ENCODE results near the gene FAM47E. TPM values are rescaled to one million over a fixed set of nuclear protein-coding genes. Genes with fewer than 3 reads are reported as not detected.
"Not testable (repeated sequence)": the region's sequence is repeated elsewhere in the genome, so short reads cannot be mapped to it uniquely, and the experiment has no call there.

FAM47E gene
- total RNA-seq, 2 experiments from 2014 or later = not detected

GRCh38 chr4:76271248-76271647 lies 19.7 kb downstream of the FAM47E start:
- Mint-ChIP-seq H3K4me3 (no peak overlapping the region), H3K9me3 (no peaks in the 10 kb centered on the region), H3K27me3 (no peaks in the 10 kb centered on the region), H3K4me1 (no peaks in the 10 kb centered on the region), H3K27ac (no peak overlapping the region), H3K36me3 (no peaks in the 10 kb centered on the region)
- DNase-seq = no peak

GRCh38 chr4:76272073-76272472 lies 20.6 kb downstream of the FAM47E start:
- DNase-seq = no peak
- H3K4me1 Mint-ChIP-seq = no peaks in the 10 kb centered on the region
- H3K36me3 Mint-ChIP-seq = no peaks in the 10 kb centered on the region
- peaks cover 2% of the 10 kb centered on the region for H3K27me3 Mint-ChIP-seq
- H3K9me3 Mint-ChIP-seq = no peaks in the 10 kb centered on the region
- no peak overlapping the region for H3K27ac Mint-ChIP-seq
- H3K4me3 Mint-ChIP-seq = no peak overlapping the region

GRCh38 chr4:76272582-76272981 lies 21.1 kb downstream of the FAM47E start:
- H3K27me3 Mint-ChIP-seq = peaks cover 4% of the 10 kb centered on the region
- H3K4me1 Mint-ChIP-seq = no peaks in the 10 kb centered on the region
- no peaks in the 10 kb centered on the region for H3K36me3 Mint-ChIP-seq
- no peak overlapping the region for H3K4me3 Mint-ChIP-seq
- DNase-seq = no peak
- H3K9me3 Mint-ChIP-seq = no peaks in the 10 kb centered on the region
- no peak overlapping the region for H3K27ac Mint-ChIP-seq

- no peak for DNase-seq
- no peaks in the 10 kb centered on the region for H3K9me3 Mint-ChIP-seq
- no peaks in the 10 kb centered on the region for H3K4me1 Mint-ChIP-seq
- H3K36me3 Mint-ChIP-seq = no peaks in the 10 kb centered on the region
- H3K4me3 Mint-ChIP-seq = no peak overlapping the region
- no peak overlapping the region for H3K27ac Mint-ChIP-seq
- peaks cover 4% of the 10 kb centered on the region for H3K27me3 Mint-ChIP-seq
Measured at GRCh38 chr4:76272999-76273398, 21.5 kb downstream of the FAM47E start.

GRCh38 chr4:76275486-76276124 lies 24.1 kb downstream of the FAM47E start:
- H3K27me3 Mint-ChIP-seq = peaks cover 4% of the 10 kb centered on the region
- DNase-seq = no peak
- H3K4me1 Mint-ChIP-seq = no peaks in the 10 kb centered on the region

GRCh38 chr4:76276813-76277212 lies 25.3 kb downstream of the FAM47E start:
- H3K4me3 Mint-ChIP-seq = no peak overlapping the region
- DNase-seq = no peak
- no peaks in the 10 kb centered on the region for H3K4me1 Mint-ChIP-seq
- no peaks in the 10 kb centered on the region for H3K36me3 Mint-ChIP-seq
- H3K27ac Mint-ChIP-seq = no peak overlapping the region
- no peaks in the 10 kb centered on the region for H3K9me3 Mint-ChIP-seq
- H3K27me3 Mint-ChIP-seq = peaks cover 4% of the 10 kb centered on the region

More at GRCh38 chr4:76275486-76276124, 24.1 kb downstream of the FAM47E start:
- Mint-ChIP-seq H3K4me3 (no peak overlapping the region), H3K27ac (no peak overlapping the region), H3K9me3 (no peaks in the 10 kb centered on the region), H3K36me3 (no peaks in the 10 kb centered on the region)

GRCh38 chr4:76277667-76278066 lies 26.1 kb downstream of the FAM47E start:
- Mint-ChIP-seq H3K27ac (no peak overlapping the region), H3K27me3 (peaks cover 4% of the 10 kb centered on the region), H3K9me3 (no peaks in the 10 kb centered on the region), H3K36me3 (no peaks in the 10 kb centered on the region), H3K4me1 (no peaks in the 10 kb centered on the region), H3K4me3 (no peak overlapping the region)
- no peak for DNase-seq

GRCh38 chr4:76278583-76278982 lies 27.1 kb downstream of the FAM47E start:
- H3K36me3 Mint-ChIP-seq = no peaks in the 10 kb centered on the region
- no peaks in the 10 kb centered on the region for H3K9me3 Mint-ChIP-seq
- H3K27me3 Mint-ChIP-seq = peaks cover 4% of the 10 kb centered on the region
- no peak for DNase-seq
- H3K4me1 Mint-ChIP-seq = no peaks in the 10 kb centered on the region
- H3K4me3 Mint-ChIP-seq = no peak overlapping the region
- H3K27ac Mint-ChIP-seq = no peak overlapping the region

GRCh38 chr4:76279462-76279861 lies 27.9 kb downstream of the FAM47E start:
- H3K27me3 Mint-ChIP-seq = peaks cover 4% of the 10 kb centered on the region
- H3K9me3 Mint-ChIP-seq = no peaks in the 10 kb centered on the region
- H3K4me3 Mint-ChIP-seq = no peak overlapping the region
- H3K27ac Mint-ChIP-seq = no peak overlapping the region
- no peaks in the 10 kb centered on the region for H3K36me3 Mint-ChIP-seq
- H3K4me1 Mint-ChIP-seq = no peaks in the 10 kb centered on the region
- no peak for DNase-seq

GRCh38 chr4:76280488-76281441 lies 29.2 kb downstream of the FAM47E start:
- Mint-ChIP-seq H3K4me3 (no peak overlapping the region), H3K27ac (no peak overlapping the region), H3K36me3 (no peaks in the 10 kb centered on the region), H3K27me3 (peaks cover 4% of the 10 kb centered on the region), H3K9me3 (no peaks in the 10 kb centered on the region), H3K4me1 (no peaks in the 10 kb centered on the region)
- no peak for DNase-seq

GRCh38 chr4:76281594-76281993 lies 30.1 kb downstream of the FAM47E start:
- not testable (repeated sequence) for DNase-seq, H3K27ac Mint-ChIP-seq, H3K36me3 Mint-ChIP-seq, H3K27me3 Mint-ChIP-seq, H3K4me3 Mint-ChIP-seq, H3K4me1 Mint-ChIP-seq, H3K9me3 Mint-ChIP-seq

GRCh38 chr4:76282941-76283689 lies 31.6 kb downstream of the FAM47E start:
- Mint-ChIP-seq H3K27ac (no peak overlapping the region), H3K4me3 (no peak overlapping the region), H3K27me3 (no peaks in the 10 kb centered on the region), H3K36me3 (no peaks in the 10 kb centered on the region), H3K9me3 (peaks cover 7% of the 10 kb centered on the region), H3K4me1 (no peaks in the 10 kb centered on the region)
- no peak for DNase-seq

GRCh38 chr4:76283900-76284299 lies 32.4 kb downstream of the FAM47E start:
- no peaks in the 10 kb centered on the region for H3K27me3 Mint-ChIP-seq
- DNase-seq = no peak
- H3K4me1 Mint-ChIP-seq = no peaks in the 10 kb centered on the region
- no peak overlapping the region for H3K27ac Mint-ChIP-seq
- no peak overlapping the region for H3K4me3 Mint-ChIP-seq
- H3K9me3 Mint-ChIP-seq = peaks cover 7% of the 10 kb centered on the region
- no peaks in the 10 kb centered on the region for H3K36me3 Mint-ChIP-seq

- not testable (repeated sequence) for H3K4me3 Mint-ChIP-seq, H3K4me1 Mint-ChIP-seq, DNase-seq, H3K36me3 Mint-ChIP-seq, H3K27me3 Mint-ChIP-seq, H3K9me3 Mint-ChIP-seq, H3K27ac Mint-ChIP-seq
Measured at GRCh38 chr4:76287811-76288210, 36.3 kb downstream of the FAM47E start.

- Mint-ChIP-seq H3K9me3 (peaks cover 5% of the 10 kb centered on the region), H3K4me3 (no peak overlapping the region), H3K4me1 (no peaks in the 10 kb centered on the region), H3K36me3 (no peaks in the 10 kb centered on the region), H3K27ac (no peak overlapping the region), H3K27me3 (no peaks in the 10 kb centered on the region)
- DNase-seq = no peak
Measured at GRCh38 chr4:76292730-76293129, 41.2 kb downstream of the FAM47E start.
